HG03060 (cell line): ENCODE measurements around the gene OPA3.

Experiments used
- ATAC-seq: cut with Tn5 transposase; IDR thresholded peaks from one replicate; pipeline ENCODE4 v1.9.1; 2021; ENCODE audit warnings: low read depth, moderate number of reproducible peaks; ENCODE audit not compliant: unreplicated experiment

Gene OPA3

GRCh38 chr19:45484273-45484945 lies 100.2 kb downstream of the OPA3 start:
- ATAC-seq, result no peak

DNA sequence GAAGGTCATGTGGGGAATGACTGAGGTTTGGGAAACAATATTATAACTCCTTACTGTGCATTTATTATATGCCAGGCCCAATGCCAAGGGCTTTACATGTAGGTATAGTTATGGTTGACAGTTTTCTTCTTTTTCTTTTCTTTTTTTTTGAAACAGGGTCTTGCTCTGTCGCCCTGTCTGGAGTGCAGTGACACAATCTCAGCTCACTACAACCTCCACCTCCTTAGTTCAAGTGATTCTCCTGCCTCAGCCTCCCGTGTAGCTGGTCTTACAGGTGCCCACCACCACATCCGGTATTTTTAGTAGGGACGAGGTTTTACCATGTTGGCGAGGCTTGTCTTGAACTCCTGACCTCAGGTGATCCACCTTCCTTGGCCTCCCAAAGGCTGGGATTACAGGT lies 101.6 kb downstream of the OPA3 start:
- ATAC-seq, result no peak

DNA sequence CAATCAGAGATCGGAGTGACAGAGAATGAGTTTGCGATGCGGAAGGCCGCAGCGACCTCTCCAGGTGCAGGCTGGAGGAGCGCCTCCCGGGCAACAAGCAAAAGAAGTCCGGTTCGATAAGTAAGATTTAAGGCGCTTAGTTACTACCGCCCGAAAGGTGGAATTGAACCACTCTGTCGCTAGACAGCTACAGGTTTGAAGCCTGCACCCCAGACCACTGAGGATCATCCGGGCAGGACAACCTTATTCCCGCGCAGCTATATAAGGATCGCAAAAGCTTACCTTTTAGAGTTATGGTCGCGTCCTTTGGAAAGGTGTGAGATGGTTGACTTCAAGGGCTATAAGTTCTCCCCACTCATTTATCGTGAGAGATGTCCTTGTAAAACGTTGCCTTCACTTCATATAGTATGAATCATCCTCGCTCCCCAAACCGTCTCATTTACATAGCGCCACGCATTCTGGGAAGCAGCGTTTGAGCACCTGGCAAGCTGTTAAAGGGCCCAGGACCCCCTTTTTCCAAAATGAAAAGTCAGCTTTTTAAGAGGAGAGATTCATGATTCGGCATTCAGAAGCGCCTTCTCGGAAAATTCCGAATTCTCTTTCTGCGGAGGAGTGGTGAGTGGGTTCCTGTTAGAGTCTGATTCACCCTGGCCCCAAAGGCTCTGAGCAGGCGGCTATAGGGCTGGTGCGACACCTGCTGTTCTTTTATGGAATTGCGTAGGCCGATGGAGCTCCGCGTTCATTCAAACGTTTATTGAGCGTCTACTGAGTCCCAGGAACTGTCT lies 106.0 kb downstream of the OPA3 start:
- ATAC-seq, result peak; percentile 46

- no peak for ATAC-seq
Measured at GRCh38 chr19:45477713-45478453, 106.7 kb downstream of the OPA3 start.
